Fibroblast of the conjunctiva (primary cell): ENCODE data around the gene CDK9.
"Not testable (repeated sequence)": the region's sequence is repeated elsewhere in the genome, so short reads cannot be mapped to it uniquely, and the experiment has no call there.

ENCODE experiments used
- DNase-seq: peaks from one replicate; pipeline ENCODE4 v3.0.0-alpha.2; 2010; ENCODE audit warnings: low read depth

Gene CDK9

DNA sequence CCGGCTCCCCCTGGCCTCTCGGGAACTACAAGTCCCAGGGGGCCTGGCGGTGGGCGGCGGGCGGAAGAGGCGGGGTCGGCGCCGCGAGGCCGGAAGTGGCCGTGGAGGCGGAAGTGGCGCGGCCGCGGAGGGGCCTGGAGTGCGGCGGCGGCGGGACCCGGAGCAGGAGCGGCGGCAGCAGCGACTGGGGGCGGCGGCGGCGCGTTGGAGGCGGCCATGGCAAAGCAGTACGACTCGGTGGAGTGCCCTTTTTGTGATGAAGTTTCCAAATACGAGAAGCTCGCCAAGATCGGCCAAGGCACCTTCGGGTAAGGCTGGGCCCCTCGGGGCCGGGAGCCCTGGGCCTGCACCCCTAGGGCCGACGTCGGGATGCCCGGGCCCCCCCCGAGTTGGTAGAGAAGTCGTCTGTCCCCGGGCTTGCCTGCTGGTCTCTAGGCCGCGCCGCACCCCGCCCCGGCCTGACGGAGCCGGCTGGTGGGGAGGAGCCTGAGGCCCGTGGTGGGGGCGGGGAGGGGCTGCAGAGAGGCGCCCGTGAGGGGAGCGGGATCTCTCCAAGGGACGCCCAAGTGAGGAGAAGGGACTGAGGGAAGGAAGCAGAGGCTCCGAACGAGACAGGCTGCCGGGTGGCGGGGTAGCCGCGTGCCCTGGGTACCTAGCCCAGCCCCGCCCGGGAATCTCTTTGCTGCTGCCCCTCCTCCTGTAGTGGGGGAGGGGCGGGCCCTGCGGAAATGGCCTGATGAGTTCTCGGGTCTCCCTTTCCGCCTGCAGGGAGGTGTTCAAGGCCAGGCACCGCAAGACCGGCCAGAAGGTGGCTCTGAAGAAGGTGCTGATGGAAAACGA lies at the start of gene CDK9:
Gene CDK9 (plus strand): TSS at position 102 of the 840 bp plus-strand sequence. CDS start 115 bp downstream, at position 217.
- peak; percentile 72 for DNase-seq

DNA sequence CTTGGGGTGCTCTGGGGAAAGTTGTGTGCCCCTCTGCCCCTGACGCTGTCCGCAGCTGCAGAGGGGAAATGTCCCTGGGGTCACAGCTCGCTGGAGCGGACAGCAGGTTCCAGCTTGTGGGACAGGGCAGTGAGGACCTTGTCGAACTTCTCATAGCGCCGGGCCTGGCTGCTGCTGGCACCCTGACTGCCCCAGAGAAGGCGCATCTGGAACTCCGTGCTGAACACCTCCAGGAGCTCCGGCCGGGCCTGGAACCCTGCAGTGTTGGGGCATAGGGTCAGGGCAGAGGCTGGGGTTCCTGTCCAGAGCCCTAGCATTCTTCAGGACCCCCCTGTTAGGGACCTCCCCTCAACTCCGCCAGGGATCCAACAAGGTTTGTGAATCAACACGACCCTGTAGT lies 47.2 kb upstream of the CDK9 start:
- DNase-seq: no peak

GRCh38 chr9:127739614-127740330 lies 46.1 kb upstream of the CDK9 start:
- no peak for DNase-seq

DNA sequence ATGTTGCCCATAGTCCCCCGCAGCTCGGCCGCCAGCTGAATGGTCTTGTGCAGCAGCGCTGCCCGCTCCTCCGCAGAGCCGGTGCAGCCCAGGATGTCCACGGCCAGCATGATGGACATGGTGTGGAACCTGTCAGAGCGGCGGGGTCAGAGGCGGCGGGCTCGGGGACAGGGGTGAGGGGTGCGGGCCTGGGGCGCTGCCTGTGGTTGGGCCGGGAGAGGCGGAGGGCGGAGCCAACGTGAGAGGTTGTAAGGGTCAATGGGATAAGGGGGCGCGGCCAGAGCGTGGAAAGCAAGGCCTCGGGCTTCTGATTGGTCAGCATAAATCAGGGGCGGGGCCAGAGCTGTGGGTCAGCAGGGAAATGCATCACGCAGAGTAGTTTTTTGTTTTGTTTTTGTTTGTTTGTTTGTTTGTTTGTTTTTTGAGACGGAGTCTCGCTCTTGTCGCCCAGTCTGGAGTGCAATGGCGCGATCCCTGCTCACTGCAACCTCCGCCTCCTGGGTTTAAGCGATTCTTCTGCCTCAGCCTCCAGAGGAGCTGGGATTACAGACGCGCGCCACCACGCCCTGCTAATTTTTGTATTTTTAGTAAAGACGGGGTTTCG lies 43.9 kb upstream of the CDK9 start:
- peak; percentile 18 for DNase-seq

DNA sequence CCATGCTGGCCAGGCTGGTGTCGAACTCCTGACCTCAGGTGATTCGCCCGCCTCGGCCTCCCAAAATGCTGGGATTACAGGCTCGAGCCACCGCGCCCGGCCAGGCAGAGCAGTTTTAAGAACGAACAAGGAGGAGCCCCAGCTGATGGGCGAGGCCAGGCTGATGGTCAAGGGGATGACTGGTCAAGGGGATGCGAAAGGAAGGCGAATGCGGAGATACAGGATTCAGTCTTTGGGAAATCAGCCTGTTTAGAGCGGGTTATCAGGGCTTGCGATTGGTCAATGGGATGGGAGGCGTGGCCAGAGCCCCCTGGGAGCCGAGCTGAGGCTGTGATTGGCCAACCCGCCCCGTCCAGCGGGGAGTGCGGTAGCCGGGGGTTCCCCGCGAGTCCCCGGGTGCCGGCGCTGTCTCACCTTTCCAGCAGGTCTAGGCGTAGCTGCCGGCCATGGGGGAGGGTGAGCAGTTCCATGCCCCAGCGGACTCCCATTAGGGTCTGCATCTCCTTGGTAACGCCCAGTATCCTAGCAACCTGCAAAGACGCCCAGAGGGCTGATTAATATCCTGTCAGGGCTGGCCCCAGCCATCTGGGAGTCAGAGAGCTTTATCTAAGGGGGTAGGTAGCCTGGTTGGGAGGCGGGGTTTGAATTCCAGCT lies 43.3 kb upstream of the CDK9 start:
- DNase-seq: peak; percentile 77

- no peak for DNase-seq
Observed at GRCh38 chr9:127744398-127745110, 41.3 kb upstream of the CDK9 start.

GRCh38 chr9:127746959-127747569 lies 38.8 kb upstream of the CDK9 start:
- DNase-seq: no peak

DNA sequence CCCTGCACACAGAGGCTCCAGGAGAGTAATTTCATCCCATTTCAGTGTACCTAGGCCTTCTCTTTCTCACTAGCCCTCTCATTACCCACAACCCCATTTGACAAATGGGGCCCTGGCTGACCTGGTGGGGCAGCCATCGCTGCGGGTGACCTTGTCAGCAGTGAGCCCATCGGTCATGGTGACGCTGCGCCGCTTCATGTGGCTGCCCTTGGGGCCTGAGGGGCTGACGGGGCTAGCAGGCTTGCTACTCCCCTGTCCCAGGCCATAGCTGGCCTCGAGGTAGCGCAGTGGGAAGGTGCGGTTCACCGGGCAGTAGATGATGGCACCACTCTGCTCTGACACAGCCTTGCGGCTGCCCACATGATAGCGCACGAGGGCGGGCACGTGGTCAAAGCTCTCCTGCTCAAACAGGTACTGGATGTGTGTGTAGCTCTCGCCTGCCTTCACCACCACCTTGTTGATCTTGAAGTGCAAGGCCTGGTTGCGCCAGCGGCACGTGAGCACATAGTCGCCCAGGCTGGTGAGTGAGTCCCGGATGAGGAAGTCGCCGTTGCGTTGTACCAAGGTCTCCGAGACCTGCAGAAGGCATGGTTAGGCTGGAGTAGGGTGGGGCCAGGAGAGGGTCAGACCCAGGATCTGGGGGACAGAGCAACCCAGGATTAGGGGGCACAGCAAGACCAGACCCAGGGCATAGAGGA lies 36.6 kb upstream of the CDK9 start:
- no peak for DNase-seq

DNA sequence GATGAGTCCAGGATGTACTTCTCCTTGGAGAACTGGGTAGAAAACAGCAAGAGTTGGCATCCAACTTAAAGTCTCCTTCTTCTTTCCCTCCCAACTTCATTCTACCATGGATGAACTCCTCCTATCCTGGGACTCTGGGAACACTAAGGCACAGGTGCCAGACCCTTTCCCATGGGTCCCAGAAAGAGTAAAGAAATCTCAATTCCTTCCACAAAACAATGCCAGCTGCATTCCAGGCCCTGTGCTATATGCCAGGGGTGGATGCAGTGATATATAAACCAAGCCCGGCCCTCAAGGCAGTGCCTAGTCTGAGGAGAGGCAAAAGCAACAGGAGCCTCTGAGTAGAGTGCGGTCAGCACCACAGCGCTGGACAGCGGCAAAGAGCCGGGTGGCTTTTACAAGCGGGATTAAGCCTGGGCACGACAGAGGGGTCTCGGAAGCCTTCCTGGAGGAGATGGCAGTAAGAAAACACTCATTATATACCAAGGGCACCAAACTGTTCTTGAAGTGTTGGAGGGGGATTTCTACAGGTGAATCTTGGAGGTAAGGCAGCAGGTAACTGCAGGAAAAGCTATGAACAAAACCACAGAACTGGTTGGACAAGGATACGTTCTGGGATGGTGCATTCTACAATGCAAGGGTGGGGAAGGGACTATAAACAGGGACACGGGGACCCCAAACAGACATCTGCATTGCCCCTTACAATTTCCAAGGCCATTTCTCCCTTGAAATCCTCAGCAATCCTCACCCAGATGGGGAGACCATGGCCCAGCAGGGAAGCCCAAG lies 34.4 kb upstream of the CDK9 start:
- DNase-seq: no peak

GRCh38 chr9:127753148-127753547 lies 32.7 kb upstream of the CDK9 start:
- no peak for DNase-seq

- no peak for DNase-seq
Observed at GRCh38 chr9:127753622-127754021, 32.2 kb upstream of the CDK9 start.

DNA sequence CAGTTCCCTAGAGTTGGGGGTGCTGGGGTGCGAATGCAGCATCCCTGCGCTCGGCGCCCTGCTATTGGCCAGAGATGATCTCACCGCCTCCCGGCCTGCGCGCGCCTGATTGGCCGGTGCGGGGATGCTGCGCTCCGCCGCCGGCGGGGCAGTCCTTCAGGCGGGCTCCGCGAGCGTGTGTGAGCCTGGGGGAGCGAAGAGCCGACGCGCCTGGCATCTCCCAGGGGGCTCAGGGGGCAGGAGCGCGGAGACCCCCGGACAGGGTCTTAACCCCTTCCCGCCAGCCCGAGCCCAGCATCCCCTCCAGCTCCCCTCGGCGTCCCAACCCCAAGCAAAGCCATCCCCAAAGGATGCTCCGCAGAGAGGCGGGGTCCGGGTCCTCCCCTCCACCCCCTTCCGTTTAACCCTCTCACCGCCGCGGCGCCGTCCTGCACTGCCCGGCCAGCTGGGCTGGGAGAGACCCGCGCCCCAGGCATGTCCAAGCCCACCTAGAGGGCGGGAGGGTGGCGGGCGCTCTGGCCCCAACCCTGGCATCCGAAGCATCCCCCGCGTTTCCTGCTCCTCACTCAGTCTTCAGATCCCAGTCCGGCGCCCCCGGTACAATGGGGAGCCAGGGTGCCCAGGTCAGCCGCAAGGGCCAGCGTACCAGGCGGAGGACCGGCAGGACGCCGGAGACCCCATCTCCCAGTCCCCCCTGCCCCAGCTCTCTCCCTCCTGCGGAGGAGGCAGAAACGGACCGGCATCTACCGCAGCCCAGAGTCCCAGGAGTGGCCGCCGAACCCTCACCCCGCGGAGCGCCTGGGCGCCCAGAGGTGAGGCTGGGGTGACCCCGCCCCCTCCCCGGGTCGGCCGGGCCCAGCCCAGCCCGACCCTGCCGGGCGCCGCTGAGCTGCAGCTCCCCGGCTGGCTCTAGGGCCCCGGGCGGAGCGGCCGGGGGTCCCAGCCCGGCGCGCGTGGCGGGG lies 31.5 kb upstream of the CDK9 start:
- DNase-seq: no peak

DNA sequence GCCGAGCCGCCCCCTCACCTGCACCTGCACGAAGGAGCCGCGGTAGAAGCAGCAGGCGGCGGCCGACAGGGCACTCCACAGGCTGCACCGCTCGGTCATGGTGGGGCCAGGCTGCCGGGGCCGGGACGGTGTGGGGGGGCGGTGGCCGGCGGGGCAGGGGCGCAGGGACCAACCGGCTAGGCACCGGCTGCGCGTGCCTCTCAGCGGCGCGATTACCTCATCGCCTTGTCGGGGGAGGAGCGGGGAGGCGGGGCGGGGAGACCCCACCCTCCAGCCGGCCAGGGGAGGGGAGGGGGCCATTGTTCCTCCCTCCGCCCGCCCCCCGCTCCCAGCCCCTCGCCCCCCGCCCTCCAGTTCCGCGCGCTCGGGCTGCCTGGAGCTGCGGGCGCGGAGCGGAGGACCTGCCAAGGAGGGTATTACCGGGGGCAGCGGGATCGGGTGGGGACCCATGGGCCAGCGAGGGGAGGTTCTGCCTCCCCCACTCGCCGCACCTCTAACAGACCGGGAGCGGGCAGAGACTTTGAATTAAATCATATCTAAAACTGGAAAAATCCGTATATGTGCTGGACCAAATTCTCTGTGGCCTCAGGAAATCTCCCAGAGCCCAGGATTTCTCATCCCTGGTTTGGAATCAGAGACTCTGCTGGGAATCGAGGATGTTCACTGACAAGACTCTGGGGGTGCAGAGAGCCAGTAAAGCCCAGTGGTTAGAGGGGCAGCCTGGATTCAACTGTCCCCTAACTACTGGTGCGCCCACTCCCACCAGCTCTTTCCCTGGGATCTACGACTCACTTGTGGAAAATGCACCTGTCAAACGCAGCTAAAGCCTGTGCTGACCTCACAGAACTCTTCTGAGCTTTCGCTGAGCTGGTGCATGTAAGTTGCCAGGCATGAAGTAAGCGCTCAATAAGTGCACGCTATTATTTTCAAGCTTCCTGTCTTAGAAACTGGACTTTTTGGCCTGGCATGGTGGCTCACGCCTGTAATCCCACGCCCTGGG lies 30.5 kb upstream of the CDK9 start:
- no peak for DNase-seq

DNA sequence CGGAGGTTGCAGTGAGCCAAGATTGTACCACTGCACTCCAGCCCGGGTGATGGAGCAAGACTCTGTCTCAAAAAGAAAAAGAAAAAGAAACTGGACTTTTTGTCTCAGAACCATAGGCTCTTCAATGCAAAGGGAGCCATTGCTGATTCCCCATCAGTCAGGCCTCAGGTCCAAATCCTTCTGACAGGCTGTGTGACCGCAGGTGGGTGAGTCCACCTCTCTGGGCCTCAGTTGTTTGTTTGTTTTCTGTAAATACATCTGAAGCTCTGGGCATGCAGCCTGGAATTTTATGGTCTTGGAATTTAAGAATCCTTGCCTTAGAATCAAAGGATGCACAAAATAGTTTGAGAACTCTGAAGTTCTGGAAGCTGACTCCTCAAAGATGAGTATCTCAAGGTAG lies 29.6 kb upstream of the CDK9 start:
- DNase-seq: no peak

DNA sequence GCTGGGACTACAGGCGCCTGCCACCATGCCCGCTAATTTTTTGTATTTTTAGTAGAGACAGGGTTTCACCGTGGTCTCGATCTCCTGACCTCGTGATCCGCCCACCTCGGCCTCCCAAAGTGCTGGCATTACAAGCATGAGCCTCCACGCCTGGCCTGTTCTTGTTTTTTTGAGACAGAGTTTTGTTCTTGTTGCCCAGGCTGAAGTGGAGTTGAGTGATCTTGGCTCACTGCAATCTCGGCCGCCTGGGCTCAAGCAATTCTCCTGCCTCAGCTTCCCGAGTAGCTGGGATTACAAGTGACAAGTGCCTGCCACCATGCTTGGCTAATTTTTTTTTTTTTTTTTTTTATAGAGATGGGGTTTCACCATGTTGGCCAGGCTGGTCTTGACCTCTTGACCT lies 29.1 kb upstream of the CDK9 start:
- not testable (repeated sequence) for DNase-seq

DNA sequence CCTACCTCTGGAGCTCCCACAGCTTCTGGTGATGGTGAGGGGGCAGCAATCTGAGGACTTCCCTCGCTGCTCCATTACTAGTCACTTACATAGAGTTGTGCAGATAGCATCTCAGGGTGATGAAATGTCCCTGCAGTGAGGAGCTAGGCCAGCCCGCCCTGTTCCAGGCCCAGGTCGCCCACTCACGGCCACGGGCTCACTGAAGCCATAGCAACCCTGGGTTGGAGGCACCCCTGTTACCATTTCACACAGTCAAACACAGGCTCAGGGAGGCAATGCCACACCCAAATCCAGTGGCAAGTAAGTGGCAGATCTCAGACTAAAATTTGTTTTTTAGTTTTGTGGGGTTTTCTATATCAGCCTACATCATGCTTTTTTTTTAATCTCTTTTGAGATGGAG lies 27.0 kb upstream of the CDK9 start:
- DNase-seq: no peak

GRCh38 chr9:127761061-127761460 lies 24.8 kb upstream of the CDK9 start:
- no peak for DNase-seq
